GM18858 (cell line): ENCODE measurements around the gene MMAB.
"Not testable (repeated sequence)": the region's sequence is repeated elsewhere in the genome, so short reads cannot be mapped to it uniquely, and the experiment has no call there.

ENCODE experiments used
- ATAC-seq: cut with Tn5 transposase; IDR thresholded peaks from one replicate; pipeline ENCODE4 v1.9.1; 2021; ENCODE audit not compliant: unreplicated experiment

Gene MMAB

DNA sequence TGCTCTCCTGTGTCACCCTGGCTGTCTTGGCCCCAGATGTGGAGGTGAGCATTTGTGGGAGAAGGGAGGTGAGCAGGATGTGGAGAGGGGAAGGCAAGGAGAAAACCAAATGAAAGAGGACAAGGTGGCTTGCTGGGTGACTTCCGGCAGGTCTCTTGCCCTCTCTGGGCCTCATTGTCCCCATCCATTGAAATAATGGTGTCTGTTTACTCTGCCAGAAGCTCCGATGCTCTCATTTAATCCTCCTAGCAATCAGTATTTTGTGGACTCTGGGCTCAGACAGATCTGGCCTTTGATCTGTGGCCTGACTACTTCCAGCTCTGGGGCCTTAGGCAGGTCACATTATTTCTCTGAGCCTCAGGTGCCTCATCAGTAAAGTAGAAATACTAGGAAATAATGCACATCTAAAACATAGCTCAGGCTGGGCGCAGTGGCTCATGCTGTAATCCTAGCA lies 30.9 kb upstream of the MMAB start:
- no peak for ATAC-seq

GRCh38 chr12:109602132-109602531 lies 28.8 kb upstream of the MMAB start:
- ATAC-seq: not testable (repeated sequence)

GRCh38 chr12:109601557-109601956 lies 28.3 kb upstream of the MMAB start:
- no peak for ATAC-seq

- ATAC-seq: no peak
These were observed 27.7 kb upstream of the MMAB start for GRCh38 chr12:109600995-109601394.

- no peak for ATAC-seq
These were observed 27.2 kb upstream of the MMAB start for GRCh38 chr12:109600481-109600880.

DNA sequence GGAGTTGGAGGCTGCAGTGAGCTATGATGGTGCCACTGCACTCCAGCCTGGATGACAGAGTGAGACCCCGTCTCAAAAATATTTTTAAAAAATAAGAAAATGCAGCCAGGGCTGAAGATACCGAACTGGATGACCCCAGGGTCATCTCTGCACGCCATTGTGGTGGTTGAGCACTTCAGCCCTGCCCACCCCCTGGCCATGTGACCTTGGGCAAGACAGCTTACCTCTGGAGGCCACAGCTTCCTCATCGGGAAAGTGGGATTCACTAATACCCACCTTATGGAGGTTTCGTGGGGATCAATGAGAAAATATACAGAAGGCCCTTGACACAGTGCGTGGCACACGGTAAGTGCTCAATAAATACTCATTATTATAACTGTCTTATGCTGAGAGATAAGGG lies 25.8 kb upstream of the MMAB start:
- ATAC-seq: no peak

- ATAC-seq: no peak
These were observed 25.1 kb upstream of the MMAB start for GRCh38 chr12:109598428-109598854.

DNA sequence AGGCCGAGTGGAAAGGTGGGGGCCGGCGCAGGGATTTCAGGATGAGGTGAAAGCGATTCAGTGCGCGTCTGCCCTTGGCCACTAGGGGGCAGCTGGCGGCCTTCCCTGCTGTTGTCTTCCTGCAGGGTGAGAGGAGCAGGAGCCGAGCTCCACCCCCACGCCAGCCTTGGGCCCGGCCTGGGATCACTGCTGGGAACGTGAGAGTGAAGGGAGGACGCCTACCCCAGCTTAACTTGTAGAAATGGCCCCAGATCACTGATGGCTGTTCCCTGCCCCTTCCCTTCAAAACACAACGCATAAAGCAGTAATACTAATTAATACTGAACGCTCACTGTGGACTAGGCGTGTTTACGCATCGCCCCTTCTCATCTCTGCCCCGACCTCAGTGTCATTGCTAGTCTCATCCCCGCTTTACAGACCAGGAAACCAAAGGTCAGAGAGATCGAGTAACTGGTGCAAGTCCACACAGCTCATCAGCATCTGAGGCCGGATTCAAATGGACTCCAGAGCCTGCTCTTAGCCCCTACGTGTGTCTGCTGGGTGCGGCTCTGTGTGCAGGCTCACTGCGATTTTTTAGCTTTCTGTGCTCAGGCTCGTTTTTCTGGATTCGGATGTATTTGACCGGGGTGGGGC lies 24.6 kb upstream of the MMAB start:
- ATAC-seq: no peak

- no peak for ATAC-seq
These were observed 24.1 kb upstream of the MMAB start for GRCh38 chr12:109597414-109597794.

- ATAC-seq: no peak
These were observed 23.3 kb upstream of the MMAB start for GRCh38 chr12:109596418-109597244.

DNA sequence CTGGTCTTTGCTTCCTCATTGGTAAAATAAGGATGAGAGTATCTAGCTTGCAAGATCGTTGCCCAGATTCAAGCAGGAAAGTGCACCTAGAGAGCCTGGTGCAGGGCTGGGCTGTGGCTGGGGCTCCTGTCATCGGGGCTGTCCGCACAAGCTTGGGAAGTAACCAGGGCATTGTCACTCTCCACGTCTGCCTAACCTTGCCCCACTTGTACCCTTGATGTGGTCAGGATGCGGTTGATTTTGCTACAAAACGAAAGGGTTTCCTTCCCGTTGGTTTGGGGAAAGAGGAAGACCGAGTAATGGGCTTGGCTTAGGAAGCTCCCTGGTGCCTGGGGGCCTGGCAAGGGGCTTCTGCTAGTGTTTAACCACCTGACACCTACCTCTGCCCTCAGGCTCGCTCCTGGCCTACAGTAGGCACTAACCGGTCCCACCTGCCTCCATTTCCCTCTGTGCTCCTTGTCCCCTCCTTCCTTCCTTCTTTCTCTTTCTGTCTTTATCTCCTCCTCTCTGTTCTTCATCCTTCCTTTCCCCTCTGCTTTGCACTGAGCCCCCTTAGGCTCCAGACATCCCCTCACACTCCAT lies 22.1 kb upstream of the MMAB start:
- ATAC-seq: no peak

DNA sequence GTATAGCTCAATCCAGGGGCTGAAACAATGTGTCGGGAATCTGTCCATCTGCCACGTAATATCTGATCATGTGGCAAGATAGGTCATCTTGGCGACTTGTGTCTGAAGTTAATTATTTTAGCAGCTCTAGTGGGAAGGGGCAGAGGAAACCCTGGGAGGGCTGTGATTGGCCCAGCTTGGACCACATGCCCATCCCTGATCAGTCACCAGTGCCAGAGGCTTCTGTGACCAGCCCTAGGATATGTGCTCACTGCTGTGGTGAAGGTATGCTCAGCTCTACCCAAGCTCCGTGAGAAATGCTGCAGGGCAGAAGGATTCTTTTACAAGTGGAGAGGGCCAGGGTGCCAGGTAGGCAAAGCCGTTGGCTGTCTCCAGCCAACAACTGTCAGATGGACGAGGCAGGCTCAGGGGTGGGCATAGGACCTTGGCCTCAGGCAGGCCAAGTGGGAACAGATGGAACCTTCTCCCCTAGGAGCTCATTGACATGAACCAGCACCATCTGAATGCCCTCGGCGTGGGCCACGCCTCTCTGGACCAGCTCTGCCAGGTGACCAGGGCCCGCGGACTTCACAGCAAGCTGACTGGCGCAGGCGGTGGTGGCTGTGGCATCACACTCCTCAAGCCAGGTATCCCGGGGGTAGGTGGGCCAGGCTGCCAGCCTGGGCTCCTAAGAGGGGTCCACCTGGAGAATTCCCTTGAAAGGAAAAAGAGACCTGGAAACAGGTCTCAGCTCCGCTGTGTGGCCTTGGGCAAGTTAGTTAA lies 21.4 kb upstream of the MMAB start:
- ATAC-seq: no peak

DNA sequence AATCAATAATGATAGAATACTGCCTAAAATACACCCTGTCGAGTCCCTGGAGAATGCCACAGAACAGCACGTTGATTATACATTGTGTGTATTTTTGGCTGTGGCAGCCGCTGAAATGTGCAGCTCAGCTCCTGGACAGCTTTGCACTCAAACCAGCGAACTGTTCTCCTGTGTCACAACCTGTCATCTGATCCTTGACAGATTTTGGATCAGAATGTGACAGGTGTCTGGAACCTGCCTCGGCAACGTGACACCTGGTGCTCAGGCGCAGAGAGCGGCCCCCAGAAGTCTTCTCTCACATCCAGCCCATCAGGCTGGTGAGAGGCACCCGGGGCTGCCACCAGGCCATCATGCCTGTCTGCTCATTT lies 19.6 kb upstream of the MMAB start:
- no peak for ATAC-seq

- no peak for ATAC-seq
These were observed 19.0 kb upstream of the MMAB start for GRCh38 chr12:109592195-109592904.

DNA sequence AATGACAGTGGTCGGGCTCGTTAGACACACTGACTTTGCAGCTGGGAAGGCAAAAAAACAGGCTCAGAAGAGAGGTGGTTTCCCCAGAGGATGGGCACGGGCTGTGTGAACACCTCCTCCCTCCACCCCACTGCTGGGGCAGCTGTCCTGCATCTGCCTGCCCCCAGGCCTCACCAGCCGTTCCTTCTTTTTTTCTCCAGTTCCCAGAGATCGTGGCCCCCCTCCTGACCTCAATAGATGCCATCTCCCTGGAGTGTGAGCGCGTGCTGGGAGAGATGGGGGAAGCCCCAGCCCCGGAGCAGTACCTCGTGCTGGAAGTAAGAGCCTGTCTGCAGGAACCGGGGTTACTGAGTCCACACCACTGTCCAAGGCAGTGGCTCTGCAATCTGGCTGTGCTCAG lies 17.7 kb upstream of the MMAB start:
- no peak for ATAC-seq

GRCh38 chr12:109590566-109590965 lies 17.3 kb upstream of the MMAB start:
- no peak for ATAC-seq

- ATAC-seq: no peak
These were observed 16.5 kb upstream of the MMAB start for GRCh38 chr12:109589691-109590245.

- ATAC-seq: no peak
These were observed 15.9 kb upstream of the MMAB start for GRCh38 chr12:109589240-109589590.

GRCh38 chr12:109588461-109589239 lies 15.3 kb upstream of the MMAB start:
- ATAC-seq: no peak

GRCh38 chr12:109587921-109588320 lies 14.6 kb upstream of the MMAB start:
- no peak for ATAC-seq
